HL-60/S4 treated with phorbol 12-myristate 13-acetate at 8.2 ng/mL for 4 days and 3 days (cell line): ENCODE data around the gene JPH3.

Experiments
- in situ Hi-C: fragments of 300-500 bp; cut with MboI; formaldehyde crosslinking; loops from 2 replicates; pipeline ENCODE4 v1.15.0; 2022; ENCODE audit warnings: low sequenced_read_pairs

Gene JPH3

GRCh38 chr16:87692756-87693155 lies 90.4 kb downstream of the JPH3 start:
- in situ Hi-C loops = no loop called here

DNA sequence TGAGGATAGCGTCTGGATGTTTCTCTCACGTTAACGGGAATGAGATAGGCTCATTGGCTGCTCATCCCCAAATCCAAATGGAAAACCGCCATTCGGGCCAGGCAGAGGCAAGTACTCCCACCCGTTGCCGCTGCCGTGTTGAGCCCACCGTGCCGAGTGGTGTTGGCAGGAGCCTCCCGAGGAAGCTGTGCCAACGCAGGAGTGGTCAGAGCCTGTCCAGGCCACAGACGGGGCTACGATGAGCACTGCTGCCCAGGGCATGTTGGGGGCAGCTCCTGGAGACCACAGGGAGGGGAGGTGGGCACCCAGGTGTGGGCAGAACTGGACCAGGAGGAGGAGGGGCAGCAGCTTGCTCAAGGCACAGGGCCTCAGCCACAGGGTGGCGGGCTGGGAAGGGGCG lies 91.5 kb downstream of the JPH3 start:
- in situ Hi-C loops = no loop called here

- in situ Hi-C loops = no loop called here
These were observed 92.3 kb downstream of the JPH3 start for GRCh38 chr16:87694441-87695125.

GRCh38 chr16:87695534-87695933 lies 93.2 kb downstream of the JPH3 start:
- in situ Hi-C loops = no loop called here

DNA sequence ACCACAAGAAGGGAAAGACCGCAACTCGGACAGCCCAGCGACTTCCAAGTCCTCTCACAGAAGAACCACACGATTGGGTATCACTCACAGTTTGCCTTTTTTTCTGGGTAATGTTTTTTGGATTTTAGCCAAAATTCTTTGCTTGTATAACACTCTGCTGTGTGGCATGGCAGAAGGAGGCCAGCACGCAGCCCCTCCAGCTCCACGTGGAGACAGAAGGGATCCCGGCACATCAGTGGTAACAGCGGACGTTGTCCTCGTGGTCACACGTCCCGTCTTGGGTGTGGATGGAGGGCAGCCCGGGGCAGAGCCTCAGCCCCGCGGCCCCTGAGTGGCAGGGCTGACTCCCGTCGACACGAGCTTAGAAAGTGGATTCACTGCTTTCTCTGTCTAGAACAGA lies 94.4 kb downstream of the JPH3 start:
- in situ Hi-C loops = no loop called here

GRCh38 chr16:87697256-87697655 lies 94.9 kb downstream of the JPH3 start:
- in situ Hi-C loops = no loop called here

DNA sequence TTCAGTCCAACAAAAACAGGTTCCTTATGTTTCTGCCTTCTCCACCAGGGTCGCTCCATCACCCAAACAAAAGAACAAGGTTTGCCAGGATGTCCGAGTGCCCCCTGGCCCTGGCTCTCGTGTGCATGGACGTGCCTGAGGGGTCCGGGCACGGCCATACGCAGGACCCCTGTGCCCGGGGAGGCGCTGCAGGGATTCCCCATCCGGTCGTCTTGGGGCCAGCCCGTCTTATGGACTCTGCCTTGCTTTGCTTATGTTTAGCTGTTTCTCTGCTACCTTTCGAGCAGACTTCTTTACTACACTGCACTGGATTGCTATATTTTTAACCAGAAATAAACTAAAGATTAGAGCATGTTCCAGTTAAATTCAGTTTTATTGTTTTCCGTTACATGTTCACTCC lies 95.5 kb downstream of the JPH3 start:
- in situ Hi-C loops = no loop called here

DNA sequence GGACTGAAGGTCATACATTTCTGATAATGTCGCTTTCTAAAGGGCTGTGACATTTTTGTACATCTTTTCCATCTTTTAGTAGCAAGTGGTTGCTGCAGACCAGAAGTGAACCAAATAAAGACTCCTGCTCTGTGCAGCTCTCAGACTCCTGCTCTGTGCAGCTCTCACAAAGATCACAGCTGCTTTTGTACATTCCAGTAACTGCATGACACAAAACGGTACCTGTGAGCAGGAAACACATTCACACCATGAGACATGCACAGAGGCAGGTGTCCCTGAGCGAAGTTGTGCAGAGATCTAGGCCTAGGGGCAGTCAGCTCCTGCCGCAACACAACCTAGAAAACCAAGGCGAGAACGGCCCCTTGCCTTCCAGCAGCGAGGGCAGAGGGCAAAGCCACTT lies 95.9 kb downstream of the JPH3 start:
- in situ Hi-C loops = no loop called here

GRCh38 chr16:87698676-87699199 lies 96.4 kb downstream of the JPH3 start:
- in situ Hi-C loops = no loop called here

DNA sequence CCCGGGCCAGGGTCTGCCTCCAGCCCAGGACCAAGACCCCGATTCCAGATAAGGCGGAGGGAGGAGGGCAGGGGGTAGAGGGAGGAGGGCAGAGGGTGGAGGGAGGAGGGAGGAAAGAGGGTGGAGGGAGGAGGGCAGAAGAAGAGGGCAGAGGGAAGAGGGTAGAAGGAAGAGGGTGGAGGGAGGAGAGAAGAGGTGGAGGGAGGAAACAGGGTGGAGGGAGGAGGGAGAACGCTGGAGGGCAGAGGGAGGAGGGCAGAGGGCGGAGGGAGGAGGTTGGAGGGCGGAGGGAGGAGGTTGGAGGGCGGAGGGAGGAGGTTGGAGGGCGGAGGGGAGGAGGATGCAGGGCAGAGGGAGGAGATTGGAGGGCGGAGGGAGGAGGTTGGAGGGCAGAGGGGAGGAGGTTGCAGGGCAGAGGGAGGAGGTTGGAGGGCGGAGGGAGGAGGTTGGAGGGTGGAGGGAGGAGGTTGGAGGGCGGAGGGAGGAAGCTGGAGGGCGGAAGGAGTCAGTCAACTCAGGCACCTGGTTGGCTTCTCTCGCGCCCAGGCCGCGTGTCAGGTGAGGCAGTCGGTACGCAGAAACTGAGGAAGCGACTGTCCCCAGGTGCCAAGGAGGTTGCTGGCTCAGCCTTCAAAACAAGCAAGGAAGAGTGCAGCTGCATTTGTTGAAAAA lies 98.2 kb downstream of the JPH3 start:
- in situ Hi-C loops = no loop called here

- in situ Hi-C loops = no loop called here
These were observed 98.8 kb downstream of the JPH3 start for GRCh38 chr16:87701078-87701460.

DNA sequence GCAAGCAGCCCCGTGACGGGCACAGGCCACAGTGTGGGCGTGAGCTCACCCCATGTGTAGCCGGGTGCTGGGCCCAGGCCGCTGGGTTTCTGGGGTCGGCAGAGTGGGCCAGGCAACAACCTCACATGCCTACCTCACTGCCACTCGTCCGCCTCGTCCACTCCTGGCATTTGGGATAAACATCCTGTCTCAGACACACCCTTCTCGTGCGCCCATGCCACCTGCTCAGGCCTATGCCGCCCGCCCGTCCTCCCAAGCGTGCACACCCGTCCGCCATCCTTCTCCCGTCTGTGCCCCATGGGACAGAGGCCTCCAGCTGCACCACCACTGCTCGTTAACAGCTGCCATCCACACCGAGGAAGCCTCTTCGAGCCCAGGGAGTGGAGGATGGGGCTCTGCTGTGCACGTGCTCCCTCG lies 99.2 kb downstream of the JPH3 start:
- in situ Hi-C loops = no loop called here

- in situ Hi-C loops = no loop called here
These were observed 100.1 kb downstream of the JPH3 start for GRCh38 chr16:87702325-87702811.

DNA sequence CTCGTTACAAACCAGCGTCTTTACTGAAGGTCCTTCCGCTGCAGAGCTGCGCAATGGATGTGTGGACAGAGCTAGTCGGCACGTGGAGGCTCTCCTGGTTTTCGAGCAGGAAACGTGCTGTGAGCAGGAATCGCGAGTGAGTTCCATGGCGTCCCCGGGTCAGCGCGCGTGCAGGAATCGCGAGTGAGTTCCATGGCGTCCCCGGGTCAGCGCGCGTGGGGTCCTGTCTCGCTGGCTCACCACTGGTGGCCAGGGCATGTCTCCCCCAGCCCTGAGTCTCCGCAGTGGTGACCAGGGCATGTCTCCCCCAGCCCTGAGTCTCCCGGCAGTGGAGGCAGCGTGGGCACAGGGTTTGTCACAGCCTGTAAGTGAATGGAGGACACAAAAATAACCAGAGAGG lies 100.8 kb downstream of the JPH3 start:
- in situ Hi-C loops = no loop called here

DNA sequence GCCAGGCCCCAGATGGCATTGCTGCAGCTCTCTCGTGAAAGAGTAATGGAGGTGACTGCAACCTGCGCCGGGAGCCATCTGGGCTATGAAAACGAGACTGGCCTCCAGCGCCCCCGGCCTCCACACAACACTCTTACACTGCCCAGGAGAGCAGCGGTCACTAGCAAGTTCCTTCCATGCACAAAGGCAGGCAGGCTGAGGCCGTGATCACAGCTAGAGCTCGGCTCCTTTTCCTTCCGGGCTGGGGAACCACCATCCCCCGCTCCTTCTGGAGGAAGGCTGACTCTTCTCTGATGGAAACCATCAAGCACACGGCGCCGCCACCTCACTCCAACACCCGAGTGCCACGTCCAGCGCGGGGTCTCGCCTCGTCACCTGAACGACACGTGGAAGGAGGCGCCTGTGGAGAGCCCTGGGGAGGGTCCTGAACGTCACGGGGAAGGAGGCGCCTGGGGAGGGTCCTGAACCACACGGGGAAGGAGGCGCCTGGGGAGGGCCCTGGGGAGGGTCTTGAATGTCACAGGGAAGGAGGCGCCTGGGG lies 101.6 kb downstream of the JPH3 start:
- in situ Hi-C loops = no loop called here

- in situ Hi-C loops = no loop called here
These were observed 102.5 kb downstream of the JPH3 start for GRCh38 chr16:87704754-87705353.

DNA sequence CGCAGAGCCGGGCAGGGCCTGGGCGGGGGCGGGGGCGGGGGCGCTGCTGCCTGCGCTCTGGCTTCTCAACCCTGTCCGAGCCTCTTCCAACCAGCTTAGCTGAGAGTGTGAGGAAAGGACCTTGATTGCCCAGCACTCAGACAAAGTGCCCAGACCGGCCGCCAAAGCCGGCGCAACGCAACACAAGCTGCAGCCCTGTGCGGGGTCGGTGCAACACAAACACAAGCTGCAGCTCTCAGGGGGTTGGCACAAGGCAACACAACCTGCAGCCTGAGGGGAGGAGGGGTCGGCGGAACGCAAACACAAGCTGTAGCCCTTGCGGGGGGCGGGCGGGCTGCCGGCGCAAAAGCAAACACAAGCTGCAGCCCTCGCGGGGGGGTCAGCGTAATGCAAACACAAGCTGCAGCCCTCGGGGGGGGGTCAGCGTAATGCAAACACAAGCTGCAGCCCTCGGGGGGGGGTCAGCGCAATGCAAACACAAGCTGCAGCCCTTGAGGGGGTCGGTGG lies 103.5 kb downstream of the JPH3 start:
- in situ Hi-C loops = no loop called here

- in situ Hi-C loops = no loop called here
These were observed 104.1 kb downstream of the JPH3 start for GRCh38 chr16:87706278-87707000.

- in situ Hi-C loops = no loop called here
These were observed 104.8 kb downstream of the JPH3 start for GRCh38 chr16:87707097-87707496.

DNA sequence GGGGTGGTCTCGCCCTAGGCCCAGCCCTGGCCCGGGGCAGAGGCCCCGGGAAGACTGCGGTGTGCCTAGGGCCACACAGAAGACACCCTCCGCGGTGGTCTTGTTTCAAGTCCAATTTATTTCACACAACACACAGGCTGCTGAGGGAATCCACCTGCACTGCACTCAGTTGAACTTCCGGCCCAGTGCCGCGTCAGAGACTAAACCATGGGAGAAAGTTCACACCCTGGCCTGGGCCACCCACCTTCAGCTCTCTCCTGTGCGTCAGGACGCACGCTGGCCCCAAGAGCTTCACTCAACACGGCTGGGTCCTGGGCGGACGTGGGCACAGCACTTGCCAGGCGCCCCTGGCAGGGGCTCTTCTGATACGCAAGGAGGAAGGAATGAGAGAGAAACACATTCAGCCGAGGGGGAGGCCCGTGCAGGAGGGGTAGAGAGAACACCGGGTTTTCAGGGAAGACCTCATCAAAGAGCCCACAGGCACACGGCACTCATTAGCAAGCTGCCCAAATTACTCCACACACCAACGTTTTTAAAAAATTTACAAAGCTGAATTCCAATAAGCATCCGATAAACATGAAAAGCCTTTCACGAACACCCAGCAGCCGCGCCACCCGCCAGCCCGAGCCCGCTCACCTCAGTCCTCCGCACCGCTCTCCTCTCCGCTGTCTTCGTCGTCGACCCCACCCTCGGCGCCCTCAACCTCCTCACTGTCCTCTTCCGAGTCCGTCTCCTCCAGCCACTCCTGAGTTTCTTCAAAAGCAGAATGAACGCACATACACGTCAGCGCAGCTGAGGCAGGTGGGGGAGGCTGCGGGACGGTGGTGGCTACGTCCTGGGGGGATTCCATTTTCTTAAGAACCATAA lies 105.6 kb downstream of the JPH3 start:
- in situ Hi-C loops = no loop called here
